Activated CD4-positive, alpha-beta T cell treated with anti-CD3 and anti-CD28 coated beads, Interleukin-2, amount 10 ng/mL, durations not matched to agents 24 days and 14 days (primary cell): ENCODE data around the gene HSPD1. TPM values are rescaled to one million over a fixed set of nuclear protein-coding genes. Genes with fewer than 3 reads are reported as not detected.
"Not testable (repeated sequence)": the region's sequence is repeated elsewhere in the genome, so short reads cannot be mapped to it uniquely, and the experiment has no call there.

ENCODE experiments used
- DNase-seq: peaks from one replicate; pipeline ENCODE4 v3.0.0; 2022
- H3K27ac Mint-ChIP-seq: one replicate; pipeline ENCODE4 v1.8.0; 2022; ENCODE audit warnings: mild to moderate bottlenecking, mixed read lengths
- H3K27me3 Mint-ChIP-seq: one replicate; pipeline ENCODE4 v1.8.0; 2022; ENCODE audit warnings: mixed read lengths
- H3K36me3 Mint-ChIP-seq: one replicate; pipeline ENCODE4 v1.8.0; 2022; ENCODE audit warnings: low read depth, mild to moderate bottlenecking, mixed read lengths
- H3K4me1 Mint-ChIP-seq: one replicate; pipeline ENCODE4 v1.8.0; 2021; ENCODE audit warnings: mixed read lengths
- H3K4me3 Mint-ChIP-seq: one replicate; pipeline ENCODE4 v1.8.0; 2022; ENCODE audit warnings: mild to moderate bottlenecking, moderate library complexity, mixed read lengths
- H3K9me3 Mint-ChIP-seq: one replicate; pipeline ENCODE4 v1.8.0; 2021; ENCODE audit warnings: mixed read lengths
- intact Hi-C: fragments of 100-400 bp; cut with micrococcal nuclease; formaldehyde crosslinking; loops from one replicate; pipeline ENCODE4 v1.15.1; 2023
- total RNA-seq: library from RNA; stranded (reverse); gene quantifications from 2 replicates; pipeline ENCODE4 v1.2.3, GENCODE V29; 2022

The HSPD1 gene
- total RNA-seq, 1 donor from 2014 or later, result 984 TPM

DNA sequence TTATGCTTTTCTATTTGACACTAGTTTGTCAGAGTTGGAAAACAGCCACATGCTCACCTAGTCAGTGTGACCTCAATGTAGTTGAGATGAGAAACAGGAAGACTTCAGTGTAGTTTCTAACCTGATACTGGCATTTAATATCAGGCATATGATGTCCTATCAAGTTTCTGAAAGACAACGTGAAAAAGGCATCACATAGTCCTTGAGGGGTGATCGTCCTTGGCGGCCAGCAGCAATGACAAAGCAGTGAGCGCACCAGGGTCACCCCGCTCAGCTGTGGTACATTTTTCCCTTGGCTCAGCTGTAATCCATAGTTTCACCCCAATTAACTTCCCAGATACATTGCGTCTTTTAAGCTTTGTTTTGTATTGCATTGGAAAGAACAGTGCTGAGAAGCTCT is 4.9 kb upstream of the HSPD1 start:
- peaks cover 15% of the 10 kb centered on the region for H3K4me1 Mint-ChIP-seq
- no peak overlapping the region for H3K4me3 Mint-ChIP-seq
- H3K27ac Mint-ChIP-seq, result no peak overlapping the region
- H3K9me3 Mint-ChIP-seq, result no peaks in the 10 kb centered on the region
- intact Hi-C loops, result loop anchor here (10.0 kb wide), 1 partner anchor 1330 kb away; the partner anchor contains the start of gene STK17B
- no peak for DNase-seq
- H3K27me3 Mint-ChIP-seq, result no peaks in the 10 kb centered on the region
- peaks cover 55% of the 10 kb centered on the region for H3K36me3 Mint-ChIP-seq

DNA sequence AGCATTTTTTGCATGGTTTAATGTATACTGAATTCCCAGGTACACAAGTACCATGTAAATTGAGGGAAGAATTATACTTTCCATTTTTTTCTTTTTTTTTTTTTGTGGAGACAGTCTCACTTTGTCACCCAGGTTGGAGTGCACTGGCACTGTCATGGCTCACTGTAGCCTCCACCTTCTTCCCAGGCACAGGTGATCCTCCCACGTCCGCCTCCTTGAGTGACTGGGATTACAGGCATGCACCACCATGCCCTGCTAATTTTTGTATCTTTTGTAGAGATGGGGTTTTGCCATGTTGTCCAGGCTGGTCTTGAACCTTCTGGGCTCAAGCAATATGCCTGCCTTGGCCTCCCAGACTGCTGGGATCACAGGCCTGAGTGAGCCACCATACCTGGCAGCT is 4.4 kb upstream of the HSPD1 start:
- DNase-seq, result no peak
- Mint-ChIP-seq H3K36me3 (peaks cover 57% of the 10 kb centered on the region), H3K9me3 (no peaks in the 10 kb centered on the region), H3K4me3 (no peak overlapping the region), H3K27me3 (no peaks in the 10 kb centered on the region), H3K27ac (no peak overlapping the region), H3K4me1 (peaks cover 15% of the 10 kb centered on the region)
- intact Hi-C loops, result loop anchor here (10.0 kb wide), 1 partner anchor 1329 kb away; the partner anchor contains the start of gene STK17B

DNA sequence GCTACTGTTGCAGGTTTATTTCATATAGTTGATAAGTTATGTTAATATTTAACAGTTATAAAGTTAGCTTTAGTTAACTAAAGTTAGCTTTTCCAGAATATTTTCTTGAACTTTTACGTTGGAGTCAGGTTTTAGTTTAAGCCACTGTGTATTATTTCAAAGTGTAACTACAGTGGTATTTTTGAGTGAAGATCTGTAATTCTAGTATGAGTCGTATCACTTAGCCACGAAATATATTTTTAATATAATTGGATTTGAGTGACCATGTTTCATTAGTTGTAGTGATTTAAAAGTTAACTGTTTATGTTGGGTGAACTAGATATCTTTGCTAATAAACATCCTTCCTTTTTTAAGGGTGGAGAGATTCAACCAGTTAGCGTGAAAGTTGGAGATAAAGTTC is 3.0 kb upstream of the HSPD1 start:
- H3K4me3 Mint-ChIP-seq, result peak overlapping the region; percentile 95
- no peak overlapping the region for H3K27ac Mint-ChIP-seq
- no peak for DNase-seq
- no peaks in the 10 kb centered on the region for H3K9me3 Mint-ChIP-seq
- peaks cover 65% of the 10 kb centered on the region for H3K36me3 Mint-ChIP-seq
- H3K4me1 Mint-ChIP-seq, result peaks cover 18% of the 10 kb centered on the region
- intact Hi-C loops, result loop anchor here (10.0 kb wide), 1 partner anchor 1328 kb away; the partner anchor contains the start of gene STK17B
- no peaks in the 10 kb centered on the region for H3K27me3 Mint-ChIP-seq

DNA sequence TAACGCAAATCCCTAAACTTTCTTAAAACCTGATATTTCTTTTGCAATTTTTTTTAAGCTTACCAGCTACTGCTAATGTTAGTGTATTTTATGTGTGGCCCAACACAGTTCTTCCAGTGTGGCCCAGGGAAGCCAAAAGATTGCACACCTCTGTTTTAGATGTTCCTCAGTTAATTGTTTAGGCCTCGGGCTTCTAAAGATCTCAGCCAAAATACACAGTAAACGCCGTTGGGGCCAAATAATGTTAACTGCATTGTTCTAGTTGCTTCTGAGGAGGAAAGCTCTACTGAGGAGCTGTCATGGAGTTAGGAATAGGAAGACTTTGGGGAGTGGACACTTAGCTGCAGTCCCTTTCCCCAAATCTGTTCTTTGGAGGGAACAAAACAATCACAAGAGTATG is 2.6 kb upstream of the HSPD1 start:
- Mint-ChIP-seq H3K9me3 (no peaks in the 10 kb centered on the region), H3K4me3 (peak overlapping the region; percentile 95), H3K36me3 (peaks cover 68% of the 10 kb centered on the region), H3K4me1 (peaks cover 23% of the 10 kb centered on the region), H3K27me3 (no peaks in the 10 kb centered on the region), H3K27ac (peak overlapping the region; percentile 47)
- no peak for DNase-seq
- intact Hi-C loops, result loop anchor here (10.0 kb wide), 1 partner anchor 1327 kb away; the partner anchor contains the start of gene STK17B

DNA sequence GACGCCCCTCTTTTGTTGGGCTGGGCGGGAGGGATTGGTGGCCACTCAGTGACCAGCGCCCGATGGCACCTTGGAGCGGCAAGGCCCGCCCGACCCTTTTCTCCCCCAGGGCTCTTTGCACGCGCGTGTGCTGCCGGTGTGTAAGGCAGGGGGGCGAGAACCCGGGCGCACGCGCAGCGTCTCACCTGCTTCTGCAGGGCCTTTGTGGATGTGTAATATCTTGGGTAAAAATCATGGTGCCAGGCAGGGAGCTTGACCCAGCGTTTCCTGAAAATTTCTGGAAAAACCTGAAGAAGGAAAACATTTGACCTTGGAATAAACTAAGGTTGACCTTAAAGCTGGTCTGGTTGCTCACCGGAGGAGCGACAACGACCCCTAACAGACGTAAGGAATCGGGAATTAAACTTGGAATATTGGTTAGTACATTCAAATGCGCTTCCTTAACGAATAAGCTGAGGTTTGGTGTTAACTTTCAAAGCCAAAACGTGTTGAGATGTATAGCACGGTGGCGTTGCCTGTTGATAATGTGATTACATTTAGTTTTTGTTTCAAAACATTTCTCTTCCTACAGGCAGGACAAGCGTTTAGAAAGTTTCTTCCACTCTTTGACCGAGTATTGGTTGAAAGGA is 977 bp upstream of the HSPD1 start:
- intact Hi-C loops, result loop anchor here (1.0 to 10.0 kb wide), 5 partner anchors 15 to 1326 kb away; partner anchors contain the start of genes COQ10B, MARS2, SF3B1 and STK17B
- no peaks in the 10 kb centered on the region for H3K27me3 Mint-ChIP-seq
- DNase-seq, result peak; percentile 72
- H3K4me1 Mint-ChIP-seq, result peaks cover 38% of the 10 kb centered on the region
- peak overlapping the region; percentile 98 for H3K27ac Mint-ChIP-seq
- H3K36me3 Mint-ChIP-seq, result peaks cover 81% of the 10 kb centered on the region
- peak overlapping the region; percentile 95 for H3K4me3 Mint-ChIP-seq
- no peaks in the 10 kb centered on the region for H3K9me3 Mint-ChIP-seq

DNA sequence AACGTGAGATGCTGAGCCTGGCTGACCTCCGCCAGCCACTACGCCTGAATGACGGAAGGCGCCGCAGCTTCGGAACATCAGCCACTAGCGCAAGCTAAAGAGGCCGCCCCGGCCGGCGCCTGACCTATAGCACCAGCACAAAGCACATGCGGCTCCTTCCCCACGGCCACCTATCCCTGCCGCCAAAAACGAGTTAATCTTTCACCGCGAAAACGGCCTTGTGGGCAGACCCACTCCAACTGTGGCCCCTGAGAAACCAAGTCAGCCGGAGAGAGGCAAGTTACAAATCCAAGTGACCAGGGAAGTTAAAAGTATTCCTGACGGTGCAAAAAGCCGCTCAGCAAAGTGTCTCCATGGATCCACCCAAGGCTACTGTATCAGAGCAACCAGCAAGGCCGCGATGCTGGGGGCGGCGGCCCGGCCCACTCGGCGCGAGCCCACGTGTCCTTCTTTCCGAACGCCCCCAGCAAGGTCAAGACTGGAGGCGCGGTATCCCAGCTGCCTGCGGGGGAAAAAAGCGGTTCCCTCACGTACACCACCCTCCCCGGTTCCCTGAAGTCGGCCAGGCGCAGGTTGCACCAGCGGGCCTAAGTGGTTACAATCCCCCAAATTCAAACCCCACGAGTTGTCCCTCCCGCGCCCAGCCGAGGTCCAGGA is 575 bp downstream of the HSPD1 start:
- intact Hi-C loops, result loop anchor here (2.0 kb wide), 2 partner anchors 14 to 572 kb away; partner anchors contain the start of gene PGAP1
- H3K27me3 Mint-ChIP-seq, result no peaks in the 10 kb centered on the region
- H3K27ac Mint-ChIP-seq, result peak overlapping the region; percentile 98
- peak overlapping the region; percentile 95 for H3K4me3 Mint-ChIP-seq
- peak; percentile 87 for DNase-seq
- peaks cover 45% of the 10 kb centered on the region for H3K4me1 Mint-ChIP-seq
- no peaks in the 10 kb centered on the region for H3K9me3 Mint-ChIP-seq
- peaks cover 84% of the 10 kb centered on the region for H3K36me3 Mint-ChIP-seq

DNA sequence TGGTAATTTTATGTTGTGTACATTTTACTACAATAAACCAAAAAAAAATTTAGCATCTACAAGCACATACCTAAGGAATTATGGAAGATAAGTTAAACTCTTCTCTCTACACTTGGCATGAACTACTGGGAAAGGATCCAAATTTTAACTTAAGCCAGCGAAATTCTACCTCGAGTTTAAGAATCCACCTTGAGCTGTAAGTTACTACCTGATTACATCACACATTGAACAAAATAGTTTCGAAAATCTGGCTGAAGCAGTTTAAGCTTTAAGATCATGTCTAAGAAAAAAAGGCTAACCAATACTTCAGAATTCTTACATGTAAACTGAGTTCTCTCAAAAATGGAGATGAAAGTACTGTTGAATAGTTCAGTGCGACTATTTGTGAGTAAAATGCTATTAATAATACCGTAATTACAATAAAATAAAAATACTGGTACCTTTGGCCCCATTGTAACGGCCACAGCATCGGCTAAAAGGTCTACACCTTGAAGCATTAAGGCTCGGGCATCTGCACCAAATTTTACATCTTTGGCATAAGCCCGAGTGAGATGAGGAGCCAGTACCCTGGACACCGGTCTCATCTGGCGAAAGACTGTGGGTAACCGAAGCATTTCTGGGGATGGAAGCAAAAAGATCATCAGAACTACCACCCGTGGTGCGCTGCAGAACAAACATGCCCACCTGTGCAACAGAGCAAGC is 1.3 kb downstream of the HSPD1 start:
- Mint-ChIP-seq H3K27ac (peak overlapping the region; percentile 98), H3K4me3 (peak overlapping the region; percentile 95), H3K27me3 (no peaks in the 10 kb centered on the region), H3K36me3 (peaks cover 83% of the 10 kb centered on the region), H3K9me3 (no peaks in the 10 kb centered on the region), H3K4me1 (peaks cover 45% of the 10 kb centered on the region)
- no peak for DNase-seq
- intact Hi-C loops, result loop anchor here (2.0 kb wide), 2 partner anchors 14 to 572 kb away; partner anchors contain the start of gene PGAP1

DNA sequence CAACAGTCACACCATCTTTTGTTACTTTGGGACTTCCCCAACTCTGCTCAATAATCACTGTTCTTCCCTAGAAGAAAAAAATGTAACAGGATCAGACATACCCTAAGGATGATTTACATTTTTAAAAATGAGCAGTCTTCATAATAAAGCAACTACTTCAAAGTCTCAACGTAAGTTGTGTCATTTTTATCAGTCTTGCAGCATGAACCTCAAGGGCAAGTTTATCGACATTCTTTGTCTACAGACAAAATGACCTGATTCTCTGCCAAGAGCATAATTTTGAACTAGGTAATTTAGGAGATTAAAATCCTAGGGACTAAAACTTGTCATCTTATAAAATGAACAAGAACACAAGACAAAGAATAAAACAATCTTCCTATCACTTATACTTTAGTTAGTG is 2.3 kb downstream of the HSPD1 start:
- H3K27ac Mint-ChIP-seq, result peak overlapping the region; percentile 72
- no peak for DNase-seq
- no peaks in the 10 kb centered on the region for H3K27me3 Mint-ChIP-seq
- peaks cover 84% of the 10 kb centered on the region for H3K36me3 Mint-ChIP-seq
- peaks cover 46% of the 10 kb centered on the region for H3K4me1 Mint-ChIP-seq
- no peaks in the 10 kb centered on the region for H3K9me3 Mint-ChIP-seq
- intact Hi-C loops, result no loop called here
- H3K4me3 Mint-ChIP-seq, result peak overlapping the region; percentile 95

DNA sequence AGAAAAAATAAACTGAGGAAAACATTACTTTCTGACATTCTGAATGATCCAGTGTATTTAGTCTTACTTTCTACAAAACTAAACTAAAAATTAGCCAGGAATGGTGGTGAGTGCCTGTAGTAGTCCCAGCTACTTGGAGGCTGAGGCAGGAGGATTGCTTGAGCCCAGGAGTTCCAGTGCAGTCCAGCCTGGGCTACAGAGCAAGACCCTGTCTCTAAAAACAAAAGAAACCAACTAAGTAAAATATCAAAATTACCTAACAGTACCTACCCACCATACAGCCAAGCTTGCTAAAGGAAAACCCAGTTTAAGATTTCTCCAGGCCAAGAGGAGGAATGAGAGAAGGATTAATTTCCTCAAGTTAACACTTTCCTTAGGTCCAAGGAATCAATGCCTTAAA is 2.9 kb downstream of the HSPD1 start:
- H3K4me1 Mint-ChIP-seq, result peaks cover 39% of the 10 kb centered on the region

DNA sequence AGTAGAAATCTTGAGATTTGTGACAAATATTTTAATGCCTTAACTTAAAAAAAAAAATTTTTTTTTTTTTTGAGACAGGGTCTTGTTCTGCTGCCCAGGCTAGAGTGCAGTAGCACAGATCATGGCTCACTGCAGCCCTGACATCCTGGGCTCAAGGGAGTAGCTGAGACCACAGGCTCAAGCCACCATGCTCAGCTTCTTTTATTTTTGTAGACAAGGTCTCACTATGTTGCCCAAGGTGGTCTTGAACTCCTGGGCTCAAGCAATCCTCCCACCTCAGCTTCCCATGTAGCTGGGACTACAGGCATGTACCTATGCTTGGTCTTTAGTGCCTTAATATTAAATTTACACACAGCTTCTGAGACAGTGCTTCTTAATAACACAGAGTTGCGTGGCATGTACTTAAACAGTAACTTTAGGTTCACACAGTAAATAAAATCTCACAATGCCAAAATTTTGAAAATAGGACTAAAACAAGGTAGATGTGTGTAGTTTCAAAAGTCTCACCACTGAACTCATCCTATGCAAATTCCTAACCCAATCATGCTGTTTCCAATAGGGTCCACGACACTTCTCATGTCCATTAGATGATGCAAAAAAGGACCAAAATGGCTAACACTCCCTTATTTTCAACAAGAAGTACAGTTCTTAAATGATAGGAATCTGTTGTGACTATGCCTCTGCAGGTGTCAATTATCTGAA is 4.1 kb downstream of the HSPD1 start:
- intact Hi-C loops, result no loop called here
- DNase-seq, result no peak
- Mint-ChIP-seq H3K9me3 (no peaks in the 10 kb centered on the region), H3K27me3 (no peaks in the 10 kb centered on the region), H3K36me3 (peaks cover 80% of the 10 kb centered on the region), H3K27ac (peak overlapping the region; percentile 29), H3K4me3 (peak overlapping the region; percentile 95), H3K4me1 (peaks cover 40% of the 10 kb centered on the region)

More for the DNA sequence above, 2.9 kb downstream of the HSPD1 start:
- intact Hi-C loops, result no loop called here
- DNase-seq, result no peak
- H3K36me3 Mint-ChIP-seq, result peaks cover 80% of the 10 kb centered on the region
- H3K27me3 Mint-ChIP-seq, result no peaks in the 10 kb centered on the region
- no peaks in the 10 kb centered on the region for H3K9me3 Mint-ChIP-seq
- peak overlapping the region; percentile 95 for H3K4me3 Mint-ChIP-seq
- peak overlapping the region; percentile 26 for H3K27ac Mint-ChIP-seq

DNA sequence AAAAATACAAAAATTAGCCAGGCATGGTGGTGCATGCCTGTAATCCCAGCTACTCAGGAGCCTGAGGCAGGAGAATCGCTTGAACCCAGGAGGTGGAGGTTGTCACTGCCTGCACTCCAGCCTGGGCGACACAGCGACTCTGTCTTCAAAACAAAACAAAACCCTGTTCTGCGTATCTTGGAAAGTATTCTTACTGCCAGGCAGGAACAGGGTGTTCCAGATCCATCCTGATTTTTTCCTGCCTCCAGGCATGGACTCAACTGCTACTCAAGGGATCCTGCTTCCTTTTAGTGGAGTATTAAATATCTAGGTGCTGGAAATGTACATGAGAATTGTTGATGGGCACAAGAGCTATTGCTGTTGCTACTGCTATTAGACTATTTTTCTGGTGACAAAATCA is 12.3 kb downstream of the HSPD1 start:
- Mint-ChIP-seq H3K27ac (no peak overlapping the region), H3K9me3 (no peaks in the 10 kb centered on the region), H3K4me3 (no peak overlapping the region), H3K27me3 (no peaks in the 10 kb centered on the region), H3K36me3 (peaks cover 86% of the 10 kb centered on the region), H3K4me1 (peaks cover 11% of the 10 kb centered on the region)
- DNase-seq, result no peak
- intact Hi-C loops, result no loop called here

DNA sequence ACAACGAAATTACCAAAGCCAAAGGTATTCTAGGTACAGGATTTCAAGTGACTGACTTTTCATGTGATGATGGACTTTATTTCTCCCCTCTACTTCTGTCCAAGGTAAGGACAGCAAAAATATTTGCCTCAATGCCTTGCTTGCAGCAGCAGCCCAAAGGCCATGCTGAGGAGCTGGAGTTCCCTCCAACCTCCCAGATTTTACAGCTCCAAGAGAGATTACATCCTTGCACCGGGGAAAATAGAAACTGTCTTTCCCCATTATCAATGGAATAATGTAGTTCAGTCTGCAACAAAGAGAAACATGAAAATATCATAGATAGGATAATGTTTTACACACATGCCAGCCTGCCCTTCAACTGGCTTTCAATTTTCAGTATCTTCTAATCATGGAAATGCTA is 13.5 kb downstream of the HSPD1 start:
- no peaks in the 10 kb centered on the region for H3K27me3 Mint-ChIP-seq
- H3K36me3 Mint-ChIP-seq, result peaks cover 82% of the 10 kb centered on the region
- H3K9me3 Mint-ChIP-seq, result no peaks in the 10 kb centered on the region
- intact Hi-C loops, result no loop called here
- peaks cover 8% of the 10 kb centered on the region for H3K4me1 Mint-ChIP-seq
- DNase-seq, result no peak
- no peak overlapping the region for H3K4me3 Mint-ChIP-seq
- no peak overlapping the region for H3K27ac Mint-ChIP-seq

DNA sequence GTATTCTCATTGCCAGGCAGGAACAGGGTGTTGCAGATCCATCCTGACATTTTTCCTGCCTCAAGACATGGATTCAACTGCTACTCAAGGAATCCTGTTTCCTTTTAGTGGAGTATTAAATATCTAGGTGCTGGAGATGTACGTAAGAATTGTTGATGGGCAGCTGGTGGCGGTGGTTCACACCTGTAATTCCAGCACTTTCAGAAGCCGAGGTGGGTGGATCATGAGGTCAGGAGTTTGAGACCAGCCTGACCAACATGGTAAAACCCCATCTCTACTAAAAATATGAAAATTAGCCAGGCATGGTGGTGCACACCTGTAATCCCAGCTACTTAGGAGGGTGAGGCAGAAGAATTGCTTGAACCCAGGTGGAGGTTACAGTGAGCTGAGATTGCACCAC is 15.4 kb downstream of the HSPD1 start:
- intact Hi-C loops, result loop anchor here (2.0 kb wide), 1 partner anchor 15 kb away; the partner anchor contains the start of gene HSPD1
- H3K27ac Mint-ChIP-seq, H3K4me3 Mint-ChIP-seq, DNase-seq, H3K9me3 Mint-ChIP-seq, H3K27me3 Mint-ChIP-seq, H3K4me1 Mint-ChIP-seq: not testable (repeated sequence)
- H3K36me3 Mint-ChIP-seq, result peaks cover 78% of the 10 kb centered on the region
